Measurements from ENCODE around the gene TIE1.

The TIE1 gene

DNA sequence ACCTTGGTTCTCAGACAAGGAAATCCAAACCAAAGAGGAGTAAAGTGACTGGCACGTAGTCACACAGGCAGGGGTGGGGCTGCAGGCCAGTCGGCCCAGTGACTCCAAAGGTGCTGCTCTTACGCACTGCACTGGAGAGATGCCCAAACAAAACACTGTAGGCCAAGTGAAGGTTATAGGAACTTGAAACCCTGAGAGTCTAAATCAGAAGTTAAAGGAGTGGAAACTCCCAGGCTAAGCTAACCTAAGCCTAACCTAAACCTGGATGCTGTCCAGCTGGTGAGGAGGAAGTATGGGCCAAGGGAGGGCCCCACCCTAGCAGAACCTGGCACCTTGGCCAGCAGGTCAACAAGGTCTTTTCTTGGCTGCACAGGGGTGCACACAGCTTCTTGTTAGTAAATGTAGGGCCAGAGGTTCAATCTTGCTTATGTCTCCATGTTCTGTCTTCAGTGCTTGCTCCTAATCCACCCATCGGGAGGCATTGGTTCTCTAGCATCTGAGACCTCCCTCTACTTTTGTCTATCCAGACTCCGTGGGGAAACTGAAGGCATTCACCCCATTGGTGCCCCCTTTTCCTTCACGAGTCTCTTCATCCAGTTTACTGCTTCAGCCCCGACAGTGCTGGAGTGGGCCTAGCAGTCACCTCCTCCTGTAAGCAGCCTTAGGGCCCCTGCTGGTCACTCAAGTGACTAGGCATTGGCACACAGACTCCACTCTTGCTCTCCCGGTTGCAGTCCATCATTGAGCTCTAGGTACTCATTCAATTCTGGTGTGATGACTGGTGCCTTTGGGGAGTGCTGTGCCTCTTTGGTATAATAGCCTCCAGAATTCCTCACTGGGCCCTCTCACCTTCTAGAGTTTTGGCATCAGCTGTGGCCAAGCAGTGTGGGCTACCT lies 43.9 kb upstream of the TIE1 start:
- TF ChIP-seq, protein P1, sequence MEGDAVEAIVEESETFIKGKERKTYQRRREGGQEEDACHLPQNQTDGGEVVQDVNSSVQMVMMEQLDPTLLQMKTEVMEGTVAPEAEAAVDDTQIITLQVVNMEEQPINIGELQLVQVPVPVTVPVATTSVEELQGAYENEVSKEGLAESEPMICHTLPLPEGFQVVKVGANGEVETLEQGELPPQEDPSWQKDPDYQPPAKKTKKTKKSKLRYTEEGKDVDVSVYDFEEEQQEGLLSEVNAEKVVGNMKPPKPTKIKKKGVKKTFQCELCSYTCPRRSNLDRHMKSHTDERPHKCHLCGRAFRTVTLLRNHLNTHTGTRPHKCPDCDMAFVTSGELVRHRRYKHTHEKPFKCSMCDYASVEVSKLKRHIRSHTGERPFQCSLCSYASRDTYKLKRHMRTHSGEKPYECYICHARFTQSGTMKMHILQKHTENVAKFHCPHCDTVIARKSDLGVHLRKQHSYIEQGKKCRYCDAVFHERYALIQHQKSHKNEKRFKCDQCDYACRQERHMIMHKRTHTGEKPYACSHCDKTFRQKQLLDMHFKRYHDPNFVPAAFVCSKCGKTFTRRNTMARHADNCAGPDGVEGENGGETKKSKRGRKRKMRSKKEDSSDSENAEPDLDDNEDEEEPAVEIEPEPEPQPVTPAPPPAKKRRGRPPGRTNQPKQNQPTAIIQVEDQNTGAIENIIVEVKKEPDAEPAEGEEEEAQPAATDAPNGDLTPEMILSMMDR (conservative IDR thresholded peaks at IDR 0.05; ENCODE audit: low read length), result no peak
- no peak for DNase-seq (ENCODE audit: low read depth)
- no peak overlapping the region for H3K4me3 ChIP-seq (ENCODE audit: low read length)

- no peak overlapping the region for H3K4me3 ChIP-seq (ENCODE audit: low read length)
- TF ChIP-seq, protein P1 (conservative IDR thresholded peaks at IDR 0.05; ENCODE audit: low read length), result no peak
- no peak for DNase-seq (ENCODE audit: low read depth)
Observed at GRCh38 chr1:43258370-43258769, 42.4 kb upstream of the TIE1 start.

GRCh38 chr1:43265431-43265830 lies 35.4 kb upstream of the TIE1 start:
- TF ChIP-seq, protein P1 (conservative IDR thresholded peaks at IDR 0.05; ENCODE audit: low read length), result no peak
- no peak overlapping the region for H3K4me3 ChIP-seq (ENCODE audit: low read length)
- no peak for DNase-seq (ENCODE audit: low read depth)

DNA sequence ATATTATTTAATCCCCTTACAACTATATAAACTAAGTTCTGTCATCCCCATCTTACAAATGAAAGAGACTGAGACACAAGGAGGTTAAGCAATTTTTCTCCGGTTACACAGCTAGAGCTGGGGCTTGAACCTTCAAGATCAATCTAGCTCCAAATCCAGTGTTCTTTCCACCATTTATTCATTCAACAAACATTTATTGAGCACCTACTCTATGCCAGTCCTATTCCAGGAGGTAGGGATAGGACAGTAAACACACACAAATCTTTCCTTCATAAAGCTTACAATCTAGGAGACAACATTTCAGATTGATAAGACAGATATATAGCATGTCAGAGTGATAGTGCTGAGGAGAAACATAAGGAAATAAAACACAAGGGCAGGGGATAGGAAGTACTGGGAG lies 33.9 kb upstream of the TIE1 start:
- DNase-seq (ENCODE audit: low read depth), result no peak
- H3K4me3 ChIP-seq (ENCODE audit: low read length), result no peak overlapping the region
- TF ChIP-seq, protein P1 (conservative IDR thresholded peaks at IDR 0.05; ENCODE audit: low read length), result no peak

- no peak overlapping the region for H3K4me3 ChIP-seq (ENCODE audit: low read length)
- TF ChIP-seq, protein P1 (conservative IDR thresholded peaks at IDR 0.05; ENCODE audit: low read length), result no peak
- peak; percentile 85 for DNase-seq (ENCODE audit: low read depth)
Observed at GRCh38 chr1:43267291-43267805, 33.4 kb upstream of the TIE1 start.

- TF ChIP-seq, protein P1 (conservative IDR thresholded peaks at IDR 0.05; ENCODE audit: low read length), result no peak
- DNase-seq (ENCODE audit: low read depth), result no peak
- H3K4me3 ChIP-seq (ENCODE audit: low read length), result no peak overlapping the region
Observed at GRCh38 chr1:43267818-43268425, 32.9 kb upstream of the TIE1 start.

All from AG10803 (cell line).